Tibial artery (tissue), 4 donors: ENCODE results near the gene ALPK3.

Experiments used
- DNase-seq, 2 donors: peaks; one replicate each; pipeline ENCODE4 v3.0.0-alpha.2; 2019
- H3K27ac ChIP-seq, 2 donors: fragments of 200-600 bp; sonication (generic) in 1 of 2; 1 replicate in 1 of 2; 2 replicates in 1 of 2; pipeline ENCODE4 v1.5.1; 2018 to 2019; ENCODE audit warnings: mild to moderate bottlenecking in 1 of 2
- H3K27me3 ChIP-seq, 2 donors: fragments of 200-600 bp; sonication (generic) in 1 of 2; one replicate each; pipeline versions ENCODE4 v1.5.1 to v1.6.0; 2016 to 2019
- H3K36me3 ChIP-seq, 3 donors: fragments of 200-600 bp; sonication (generic) in 2 of 3; one replicate each; pipeline ENCODE4 v1.5.1; 2016 to 2019; ENCODE audit warnings: mild to moderate bottlenecking in 2 of 3
- H3K4me1 ChIP-seq, 4 donors: fragments of 200-600 bp; sonication (generic) in 2 of 4; 1 replicate in 3 of 4; 2 replicates in 1 of 4; pipeline ENCODE4 v1.5.1; 2016 to 2019
- H3K4me3 ChIP-seq, 2 donors: fragments of 200-600 bp; sonication (generic) in 1 of 2; 1 replicate in 1 of 2; 2 replicates in 1 of 2; pipeline ENCODE4 v1.5.1; 2018 to 2019; ENCODE audit warnings: mild to moderate bottlenecking in 2 of 2
- H3K9me3 ChIP-seq, 3 donors: fragments of 200-600 bp; sonication (generic) in 1 of 3; one replicate each; pipeline ENCODE4 v1.5.1; 2016 to 2019
- intact Hi-C: fragments of 100-400 bp; cut with DNase I; formaldehyde crosslinking; loops from one replicate; pipeline ENCODE4 v1.15.0; 2023; ENCODE audit warnings: low total_unique reads
- TF ChIP-seq, protein P1 (sequence below), 2 experiments: fragments of 200-600 bp in 1 of 2; fragments of 450-650 bp in 1 of 2; IDR thresholded peaks; one replicate each; pipeline ENCODE4 v1.5.1; 2017 to 2019; ENCODE audit warnings: antibody characterized with exemption in 2 of 2, mild to moderate bottlenecking in 1 of 2, moderate library complexity in 1 of 2

ALPK3 gene

DNA sequence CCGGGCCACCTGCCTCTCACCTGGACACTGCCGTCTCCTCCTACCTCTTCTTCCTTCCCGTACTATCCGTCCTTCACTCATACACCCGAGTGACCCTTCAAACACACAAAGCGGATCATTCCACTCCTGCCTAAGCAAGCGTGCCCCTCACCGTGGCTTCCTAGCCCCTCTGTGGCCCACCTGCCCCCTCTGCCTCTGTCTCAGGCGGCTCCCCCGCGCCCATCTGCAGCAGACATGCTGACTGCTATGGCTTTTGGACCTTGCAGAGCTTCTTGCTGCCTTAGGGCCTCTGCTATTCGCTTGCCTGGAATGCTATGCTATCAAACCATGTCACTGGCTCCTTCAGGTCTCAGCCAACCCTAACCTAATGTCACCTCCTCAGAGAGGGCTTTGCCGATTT lies 105.4 kb downstream of the ALPK3 start:
- no peaks in the 10 kb centered on the region for H3K27me3 ChIP-seq
- no peak overlapping the region for H3K4me3 ChIP-seq
- intact Hi-C loops, result no loop called here
- H3K9me3 ChIP-seq, result no peaks in the 10 kb centered on the region
- TF ChIP-seq, protein P1, sequence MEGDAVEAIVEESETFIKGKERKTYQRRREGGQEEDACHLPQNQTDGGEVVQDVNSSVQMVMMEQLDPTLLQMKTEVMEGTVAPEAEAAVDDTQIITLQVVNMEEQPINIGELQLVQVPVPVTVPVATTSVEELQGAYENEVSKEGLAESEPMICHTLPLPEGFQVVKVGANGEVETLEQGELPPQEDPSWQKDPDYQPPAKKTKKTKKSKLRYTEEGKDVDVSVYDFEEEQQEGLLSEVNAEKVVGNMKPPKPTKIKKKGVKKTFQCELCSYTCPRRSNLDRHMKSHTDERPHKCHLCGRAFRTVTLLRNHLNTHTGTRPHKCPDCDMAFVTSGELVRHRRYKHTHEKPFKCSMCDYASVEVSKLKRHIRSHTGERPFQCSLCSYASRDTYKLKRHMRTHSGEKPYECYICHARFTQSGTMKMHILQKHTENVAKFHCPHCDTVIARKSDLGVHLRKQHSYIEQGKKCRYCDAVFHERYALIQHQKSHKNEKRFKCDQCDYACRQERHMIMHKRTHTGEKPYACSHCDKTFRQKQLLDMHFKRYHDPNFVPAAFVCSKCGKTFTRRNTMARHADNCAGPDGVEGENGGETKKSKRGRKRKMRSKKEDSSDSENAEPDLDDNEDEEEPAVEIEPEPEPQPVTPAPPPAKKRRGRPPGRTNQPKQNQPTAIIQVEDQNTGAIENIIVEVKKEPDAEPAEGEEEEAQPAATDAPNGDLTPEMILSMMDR (IDR thresholded peaks at IDR 0.05), result no peak
- H3K27ac ChIP-seq, result peak overlapping the region in 1 of 2 donors; percentile 43
- H3K4me1 ChIP-seq, result peaks cover 0 to 31% (median 12%) of the 10 kb centered on the region in 4 donors
- DNase-seq, result no peak
- no peaks in the 10 kb centered on the region for H3K36me3 ChIP-seq
